Articular chondrocyte of knee joint (primary cell): ENCODE measurements around the gene KRTAP17-1. TPM values are rescaled to one million over a fixed set of nuclear protein-coding genes. Genes with fewer than 3 reads are reported as not detected.

Experiments
- small RNA-seq: library from RNA; depleted of rRNA; stranded (forward); fragments of <200 nt; gene quantifications from one replicate; pipeline ENCODE3, GENCODE V24; 2012
- total RNA-seq: library from RNA; depleted of rRNA; stranded (reverse); fragments of >200 nt; gene quantifications from 2 replicates; pipeline ENCODE4 v1.2.3, GENCODE V29; 2012

Gene KRTAP17-1, protein sequence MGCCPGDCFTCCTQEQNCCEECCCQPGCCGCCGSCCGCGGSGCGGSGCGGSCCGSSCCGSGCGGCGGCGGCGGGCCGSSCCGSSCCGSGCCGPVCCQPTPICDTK
- total RNA-seq, result not detected in 2 replicates

DNA sequence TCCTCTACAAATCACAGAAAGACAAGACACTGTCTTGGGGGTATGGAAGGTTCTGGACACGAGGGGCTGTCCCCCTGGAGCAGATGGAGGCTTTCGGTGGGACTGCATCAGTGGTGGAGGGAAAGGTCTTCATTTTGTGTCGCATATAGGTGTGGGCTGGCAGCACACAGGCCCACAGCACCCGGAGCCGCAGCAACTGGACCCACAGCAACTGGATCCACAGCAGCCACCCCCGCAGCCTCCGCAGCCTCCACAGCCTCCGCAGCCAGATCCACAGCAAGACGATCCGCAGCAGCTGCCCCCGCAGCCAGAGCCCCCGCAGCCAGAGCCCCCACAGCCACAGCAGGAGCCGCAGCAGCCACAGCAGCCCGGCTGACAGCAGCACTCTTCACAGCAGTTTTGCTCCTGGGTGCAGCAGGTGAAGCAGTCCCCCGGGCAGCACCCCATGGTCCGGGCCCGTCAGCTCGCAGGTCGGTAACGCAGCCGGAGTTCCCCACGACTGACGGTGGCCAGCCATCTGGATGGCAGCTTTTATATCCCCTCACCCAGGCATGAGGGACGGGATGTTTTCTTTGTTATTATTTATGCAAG is at the start of gene KRTAP17-1:
Gene KRTAP17-1, minus strand, starts transcription at position 507 of the 591 bp plus-strand sequence. Its CDS starts 60 bp downstream, at position 447.

DNA sequence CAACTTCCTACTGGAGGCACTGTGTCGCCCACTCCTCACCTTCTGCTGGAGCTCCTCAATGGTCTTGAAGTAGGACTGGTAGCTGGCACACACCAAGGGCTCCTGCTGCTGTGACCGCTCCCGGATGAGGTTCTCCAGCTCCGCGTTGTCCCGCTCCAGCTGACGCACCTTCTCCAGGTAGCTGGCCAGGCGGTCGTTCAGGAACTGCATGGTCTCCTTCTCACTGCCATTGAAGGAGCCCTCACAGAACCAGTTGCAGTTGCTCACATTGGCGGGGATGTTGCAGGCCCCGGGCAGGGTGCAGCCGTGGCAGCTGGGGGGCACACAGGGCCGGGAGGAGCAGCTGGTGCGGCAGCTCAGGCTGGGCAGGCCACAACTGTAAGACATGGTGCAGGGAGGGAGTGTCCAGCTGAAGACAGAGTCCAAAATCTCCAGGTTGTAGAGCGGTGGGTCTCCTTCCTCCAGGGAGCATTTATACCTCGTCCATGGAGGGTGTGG is 34.9 kb upstream of the KRTAP17-1 start, which contains the start of gene KRT33A:
Gene KRT33A, minus strand, starts transcription at position 448 of the 498 bp plus-strand sequence. Its CDS starts 61 bp downstream, at position 387.

DNA sequence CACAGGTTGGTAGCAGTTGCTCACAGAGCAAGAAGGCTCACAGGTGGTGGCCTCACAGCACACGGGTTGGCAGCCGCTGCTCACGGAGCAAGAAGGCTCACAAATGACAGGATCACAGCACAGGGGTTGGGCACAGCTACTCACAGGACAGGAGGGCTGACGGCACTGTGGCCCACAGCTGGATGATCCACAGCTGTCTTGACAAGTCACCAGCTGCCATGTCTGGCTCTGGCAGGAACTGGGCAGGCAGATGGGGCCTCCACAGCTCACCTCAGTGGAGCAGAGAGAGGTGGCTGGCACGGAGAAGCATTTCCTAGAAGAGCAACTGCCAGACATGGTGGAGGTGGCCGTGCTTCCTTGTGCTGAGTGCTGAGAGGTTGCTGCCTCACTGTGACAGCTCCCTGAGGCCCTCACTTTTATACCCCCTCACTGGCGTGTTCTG is 6.6 kb downstream of the KRTAP17-1 start, which contains the start of gene KRTAP16-1:
Gene KRTAP16-1, minus strand, starts transcription at position 392 of the 442 bp plus-strand sequence. Its CDS starts 56 bp downstream, at position 336.

DNA sequence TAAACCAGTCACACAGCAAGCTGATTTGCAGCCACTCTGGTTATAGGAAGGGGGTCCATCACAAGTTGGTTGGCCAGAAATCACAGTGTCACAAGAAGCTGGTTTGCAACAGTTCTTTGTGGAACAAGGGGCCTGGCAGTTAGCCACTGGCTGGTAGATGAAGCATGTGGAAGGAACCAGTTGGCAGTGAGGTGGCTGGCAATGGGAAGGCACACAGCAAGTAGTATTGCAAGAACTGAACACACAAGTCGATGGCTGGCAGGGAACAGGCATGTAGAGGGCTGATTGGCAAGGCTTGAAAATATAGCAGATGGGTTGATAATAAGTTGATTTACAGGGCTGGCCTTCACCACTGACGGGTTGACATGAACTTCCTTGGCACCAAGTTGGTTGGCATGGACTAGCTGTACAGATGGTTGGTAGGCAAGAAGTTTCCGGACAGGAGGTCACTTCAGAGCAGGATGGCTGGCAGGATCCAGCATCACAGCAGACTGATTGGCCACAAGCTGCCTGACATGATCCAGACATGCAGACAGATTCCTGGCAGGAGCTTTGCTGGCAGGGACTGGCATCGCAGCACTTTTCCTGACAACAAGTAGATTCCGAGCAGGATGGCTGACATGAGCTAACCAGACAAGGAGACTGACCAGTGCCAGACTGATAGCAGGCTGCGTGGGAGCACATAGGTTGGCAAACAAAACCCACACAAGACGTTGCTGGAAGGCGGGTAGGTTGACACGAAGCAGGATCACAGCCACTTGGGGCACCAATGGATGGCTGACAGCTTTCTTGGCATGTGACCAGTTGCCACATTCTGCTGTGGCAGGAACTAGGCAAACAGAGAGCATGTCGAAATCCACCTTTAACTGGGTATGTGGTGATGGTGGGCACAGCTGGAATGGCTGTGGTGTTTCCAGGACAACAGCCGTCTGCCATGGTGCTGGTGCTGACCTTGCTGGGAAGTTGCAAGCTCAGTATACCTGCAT is 13.3 kb downstream of the KRTAP17-1 start, which contains the start of gene KRTAP29-1:
Gene KRTAP29-1, minus strand, starts transcription at position 936 of the 986 bp plus-strand sequence. Its CDS starts 0 bp downstream, at position 936.

DNA sequence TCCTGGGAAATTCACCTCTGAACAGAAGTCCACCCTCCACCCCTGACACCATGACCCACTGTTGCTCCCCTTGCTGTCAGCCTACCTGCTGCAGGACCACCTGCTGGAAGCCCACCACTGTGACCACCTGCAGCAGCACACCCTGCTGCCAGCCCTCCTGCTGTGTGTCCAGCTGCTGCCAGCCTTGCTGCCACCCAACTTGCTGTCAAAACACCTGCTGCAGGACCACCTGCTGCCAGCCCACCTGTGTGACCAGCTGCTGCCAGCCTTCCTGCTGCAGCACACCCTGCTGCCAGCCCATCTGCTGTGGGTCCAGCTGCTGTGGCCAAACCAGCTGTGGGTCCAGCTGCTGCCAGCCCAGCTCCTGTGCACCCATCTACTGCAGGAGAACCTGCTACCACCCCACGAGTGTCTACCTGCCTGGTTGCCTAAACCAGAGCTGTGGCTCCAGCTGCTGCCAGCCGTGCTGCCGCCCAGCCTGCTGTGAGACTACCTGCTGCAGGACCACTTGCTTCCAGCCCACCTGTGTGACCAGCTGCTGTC is 39.8 kb downstream of the KRTAP17-1 start, which contains the start of gene KRTAP9-7:
Gene KRTAP9-7, plus strand, starts transcription at position 51 of the 543 bp plus-strand sequence. Its CDS starts 0 bp downstream, at position 51.

DNA sequence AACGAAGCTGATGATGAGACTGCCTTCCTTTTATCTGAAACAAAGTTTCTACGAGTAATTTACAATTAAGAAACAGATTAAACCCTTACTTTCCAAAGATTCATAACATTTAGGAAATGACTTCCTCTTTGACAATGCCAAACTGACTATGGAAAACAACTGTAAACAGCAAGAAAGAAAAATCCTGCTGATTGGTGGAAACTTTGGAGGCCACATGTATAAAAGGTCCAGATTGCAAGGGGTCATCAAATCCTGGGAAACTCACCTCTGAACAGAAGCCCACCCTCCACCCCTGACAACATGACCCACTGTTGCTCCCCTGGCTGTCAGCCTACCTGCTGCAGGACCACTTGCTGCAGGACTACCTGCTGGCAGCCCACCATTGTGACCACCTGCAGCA is 50.4 kb downstream of the KRTAP17-1 start, which contains the start of gene KRTAP9-6:
Gene KRTAP9-6, plus strand, starts transcription at position 301 of the 400 bp plus-strand sequence. Its CDS starts 0 bp downstream, at position 301.

Small RNA genes within 50 kb of the gene (small RNA-seq; reads per million reads assigned to genes)
- not detected for gene KRTAP9-10P

Other genes with a start within 250 kb of the KRTAP17-1 start
- gene KRTAP2-4, start 249.8 kb downstream of the KRTAP17-1 start, total RNA-seq, result not detected in 2 replicates
- gene KRTAP4-7, start 231.6 kb downstream of the KRTAP17-1 start, total RNA-seq, result not detected in 2 replicates
- not detected in 2 replicates for gene KRTAP4-8, start 217.6 kb downstream of the KRTAP17-1 start, total RNA-seq
- gene KRTAP4-16, start 213.5 kb downstream of the KRTAP17-1 start, total RNA-seq, result not detected in 2 replicates
- gene KRTAP4-9, start 210.3 kb downstream of the KRTAP17-1 start, total RNA-seq, result not detected in 2 replicates
- not detected in 2 replicates for gene KRTAP4-11, start 197.3 kb downstream of the KRTAP17-1 start, total RNA-seq
- gene KRTAP4-12, start 191.5 kb downstream of the KRTAP17-1 start, total RNA-seq, result not detected in 2 replicates
- gene KRTAP4-6, start 175.2 kb downstream of the KRTAP17-1 start, total RNA-seq, result not detected in 2 replicates
- gene KRTAP4-5, start 165.9 kb downstream of the KRTAP17-1 start, total RNA-seq, result not detected in 2 replicates
- gene KRTAP4-4, start 155.0 kb downstream of the KRTAP17-1 start, total RNA-seq, result not detected in 2 replicates
- gene KRTAP4-3, start 147.5 kb downstream of the KRTAP17-1 start, total RNA-seq, result not detected in 2 replicates
- gene KRTAP4-2, start 137.5 kb downstream of the KRTAP17-1 start, total RNA-seq, result not detected in 2 replicates
- not detected in 2 replicates for gene KRTAP4-1, start 130.8 kb downstream of the KRTAP17-1 start, total RNA-seq
- gene KRTAP9-1, start 125.8 kb downstream of the KRTAP17-1 start, total RNA-seq, result not detected in 2 replicates
- not detected in 2 replicates for gene KRTAP9-2, start 89.1 kb downstream of the KRTAP17-1 start, total RNA-seq
- not detected in 2 replicates for gene KRTAP9-3, start 83.3 kb downstream of the KRTAP17-1 start, total RNA-seq
- not detected in 2 replicates for gene KRTAP9-8, start 77.7 kb downstream of the KRTAP17-1 start, total RNA-seq
- not detected in 2 replicates for gene KRTAP9-4, start 66.0 kb downstream of the KRTAP17-1 start, total RNA-seq
- gene KRTAP9-9, start 60.3 kb downstream of the KRTAP17-1 start, total RNA-seq, result not detected in 2 replicates
- not detected in 2 replicates for gene KRTAP9-6, start 50.3 kb downstream of the KRTAP17-1 start, total RNA-seq
- not detected in 2 replicates for gene KRTAP9-7, start 40.0 kb downstream of the KRTAP17-1 start, total RNA-seq
- gene KRTAP29-1, start 12.9 kb downstream of the KRTAP17-1 start, total RNA-seq, result not detected in 2 replicates
- gene KRTAP16-1, start 6.4 kb downstream of the KRTAP17-1 start, total RNA-seq, result not detected in 2 replicates
- gene KRT33A, start 35.1 kb upstream of the KRTAP17-1 start, total RNA-seq, result not detected in 2 replicates
- gene KRT33B, start 54.1 kb upstream of the KRTAP17-1 start, total RNA-seq, result not detected in 2 replicates
- gene KRT34, start 66.6 kb upstream of the KRTAP17-1 start, total RNA-seq, result 0.13 TPM in 1 of 2 replicates, not detected in the other
- not detected in 2 replicates for gene KRT31, start 81.9 kb upstream of the KRTAP17-1 start, total RNA-seq
- gene KRT37, start 108.9 kb upstream of the KRTAP17-1 start, total RNA-seq, result not detected in 2 replicates
- gene KRT38, start 125.3 kb upstream of the KRTAP17-1 start, total RNA-seq, result not detected in 2 replicates
- not detected in 2 replicates for gene KRT32, start 151.7 kb upstream of the KRTAP17-1 start, total RNA-seq
- not detected in 2 replicates for gene KRT35, start 165.4 kb upstream of the KRTAP17-1 start, total RNA-seq
- not detected in 2 replicates for gene KRT36, start 174.2 kb upstream of the KRTAP17-1 start, total RNA-seq
- not detected in 2 replicates for gene KRT13, start 189.9 kb upstream of the KRTAP17-1 start, total RNA-seq
- gene KRT15, start 203.2 kb upstream of the KRTAP17-1 start, total RNA-seq, result 0.11 TPM in 1 of 2 replicates, not detected in the other
- gene KRT19, start 212.6 kb upstream of the KRTAP17-1 start, total RNA-seq, result 0.26 and 1.6 TPM in 2 replicates